AG04449 (cell line): ENCODE measurements around the gene NUTF2.

Source experiments
- CTCF ChIA-PET: fragments of 350-600 bp; formaldehyde crosslinking; extraction: SDS; loops from one replicate; lab custom pipeline; 2021; ENCODE audit warnings: antibody characterized with exemption; lab: Yijun Ruan, JAX
- POLR2A ChIA-PET: fragments of 400-600, 350-600 bp; formaldehyde crosslinking; extraction: SDS; loops from one replicate; lab custom pipeline; 2020; ENCODE audit warnings: antibody characterized with exemption, inconsistent platforms; lab: Yijun Ruan, JAX
- DNase-seq: peaks from one replicate; pipeline ENCODE4 v3.0.0-alpha.2; 2010; ENCODE audit warnings: low read depth, low spot score
- H3K4me3 ChIP-seq: 2 replicates; pipeline ENCODE4 v1.5.1; 2011; ENCODE audit warnings: low read depth, mild to moderate bottlenecking, control low read depth, low read length
- CTCF ChIP-seq: IDR thresholded peaks from one replicate; pipeline ENCODE4 v1.5.1; 2011; ENCODE audit warnings: mild to moderate bottlenecking, moderate library complexity, low read length, control low read depth, inconsistent platforms; ENCODE audit not compliant: insufficient read depth; ENCODE audit errors: missing control alignments

NUTF2 gene

GRCh38 chr16:67871256-67871655, 24.5 kb downstream of the NUTF2 start:
- CTCF ChIA-PET, result interaction anchor here (0.9 to 1.7 kb wide), 4 partner anchors 13 to 199 kb away, joined by 3 to 11 read pairs (median 4); partner anchors contain the start of gene NRN1L
- POLR2A ChIA-PET, result interaction anchor here (0.6 to 1.5 kb wide), 2 partner anchors 9 to 91 kb away, joined by 3 to 5 read pairs; no protein-coding TSS in a partner anchor
- no peak for DNase-seq
- H3K4me3 ChIP-seq, result no peak overlapping the region
- no peak for TF ChIP-seq CTCF

- POLR2A ChIA-PET, result interaction anchor here (1.5 kb wide), 1 partner anchor 9 kb away, joined by 5 read pairs; no protein-coding TSS in a partner anchor
Observed at GRCh38 chr16:67872131-67872630, 25.4 kb downstream of the NUTF2 start.

DNA sequence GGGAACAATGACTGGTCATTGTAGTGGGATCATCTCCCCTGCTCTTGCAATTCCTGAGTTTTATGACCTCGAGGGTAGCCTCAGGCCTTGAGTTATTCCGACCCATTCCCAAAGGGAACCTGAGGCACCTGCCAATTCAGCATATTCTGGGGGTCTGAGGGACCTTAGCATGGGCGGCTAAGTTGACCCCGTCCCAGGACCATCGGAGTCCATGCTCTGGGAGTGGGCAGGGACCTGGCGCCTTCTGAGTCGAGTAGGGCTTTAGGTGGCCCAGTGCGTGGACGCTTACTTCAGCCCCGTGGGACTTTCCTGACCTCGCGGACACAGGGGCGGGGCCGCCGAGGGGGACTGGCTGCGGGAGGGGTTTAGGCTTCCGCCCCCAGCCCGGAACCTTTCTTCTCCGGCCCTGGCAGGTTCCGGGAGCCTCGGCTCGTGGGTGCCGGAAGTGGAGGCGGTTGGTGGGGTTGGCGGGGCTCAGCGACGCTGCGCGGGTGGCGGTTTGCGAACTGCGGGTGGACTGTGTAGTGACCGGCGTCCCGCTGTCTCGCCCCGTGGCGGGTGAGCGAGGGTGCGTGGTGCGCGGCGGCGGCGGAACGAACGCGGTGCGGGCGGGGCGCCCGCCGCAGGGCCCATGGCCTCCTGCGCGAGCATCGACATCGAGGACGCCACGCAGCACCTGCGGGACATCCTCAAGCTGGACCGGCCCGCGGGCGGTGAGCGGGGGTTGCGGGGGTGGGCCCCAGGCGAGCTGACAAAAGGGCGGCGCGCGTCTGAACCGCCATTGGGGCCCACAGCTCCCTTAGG, 26.1 kb downstream of the NUTF2 start, which contains the start of gene EDC4:
TSS of gene EDC4 (plus strand) at position 422 of the 804 bp plus-strand sequence. CDS start at position 632, 210 bp downstream.
- ChIA-PET POLR2A (interaction anchor here (1.0 to 1.2 kb wide), 3 partner anchors 10 to 28 kb away, joined by 3 to 4 read pairs (median 3); no protein-coding TSS in a partner anchor), CTCF (interaction anchor here (0.7 to 4.3 kb wide), 9 partner anchors 10 to 61 kb away, joined by 3 to 67 read pairs (median 5); partner anchors contain the start of gene NRN1L)
- H3K4me3 ChIP-seq, result peak within 1 kb of the TSS; percentile 68
- DNase-seq, result peak; percentile 10
- no peak for TF ChIP-seq CTCF

More at GRCh38 chr16:67872131-67872630, 25.4 kb downstream of the NUTF2 start:
- CTCF ChIA-PET, result interaction anchor here (0.9 to 1.7 kb wide), 4 partner anchors 12 to 200 kb away, joined by 3 to 11 read pairs (median 4); partner anchors contain the start of gene NRN1L
- DNase-seq, result no peak
- H3K4me3 ChIP-seq, result no peak overlapping the region
- TF ChIP-seq CTCF, result no peak

DNA sequence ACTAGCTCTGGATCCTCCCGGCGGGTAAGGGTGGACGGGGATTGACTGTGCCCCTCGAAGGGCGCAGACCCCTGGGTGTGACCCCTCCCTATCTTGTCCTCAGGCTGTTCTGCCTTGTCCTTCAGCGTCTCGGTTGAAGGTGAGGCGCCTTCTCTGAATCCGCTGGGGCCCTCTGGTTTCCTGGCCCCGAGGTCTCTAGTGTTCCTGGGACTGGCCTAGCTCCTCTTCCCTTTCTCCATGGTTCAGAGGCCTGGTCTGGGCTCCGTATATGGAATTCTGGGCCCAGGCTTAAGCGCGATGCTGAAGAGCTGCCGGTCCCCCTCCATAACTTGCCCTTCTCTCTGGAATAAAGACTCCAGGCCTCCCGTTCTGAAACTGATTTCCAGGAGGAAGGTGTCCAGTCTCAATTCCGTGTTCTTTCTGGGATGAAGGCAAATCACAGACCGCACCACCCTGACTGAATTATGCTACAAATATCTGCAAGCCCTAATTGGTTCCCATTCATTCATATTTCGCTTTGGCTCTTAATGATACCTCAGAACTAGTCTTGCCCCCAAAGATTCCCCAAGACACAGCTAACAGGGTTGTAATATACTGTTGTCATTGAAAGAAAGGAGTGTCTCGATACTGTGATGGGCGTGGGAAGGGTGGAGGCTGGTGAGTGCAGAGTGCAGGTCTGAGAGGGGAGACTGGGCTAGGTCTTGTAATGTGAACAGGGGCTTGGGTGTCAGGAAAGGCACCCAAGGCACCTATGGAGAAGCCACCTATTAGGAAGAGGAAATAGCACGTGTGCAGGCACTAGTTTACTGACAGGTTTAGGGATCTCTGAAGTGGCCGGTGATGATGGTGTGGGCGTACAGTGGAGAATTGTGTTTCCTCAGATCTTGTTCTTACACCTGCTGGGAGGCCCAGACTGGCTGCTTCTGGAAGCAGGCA, 27.0 kb downstream of the NUTF2 start:
- ChIA-PET CTCF (interaction anchor here (0.7 to 4.3 kb wide), 9 partner anchors 9 to 62 kb away, joined by 3 to 67 read pairs (median 5); partner anchors contain the start of gene NRN1L), POLR2A (interaction anchor here (1.0 to 1.2 kb wide), 3 partner anchors 11 to 29 kb away, joined by 3 to 4 read pairs (median 3); no protein-coding TSS in a partner anchor)
- peak overlapping the region; percentile 68 for H3K4me3 ChIP-seq
- DNase-seq, result no peak
- TF ChIP-seq CTCF, result no peak

DNA sequence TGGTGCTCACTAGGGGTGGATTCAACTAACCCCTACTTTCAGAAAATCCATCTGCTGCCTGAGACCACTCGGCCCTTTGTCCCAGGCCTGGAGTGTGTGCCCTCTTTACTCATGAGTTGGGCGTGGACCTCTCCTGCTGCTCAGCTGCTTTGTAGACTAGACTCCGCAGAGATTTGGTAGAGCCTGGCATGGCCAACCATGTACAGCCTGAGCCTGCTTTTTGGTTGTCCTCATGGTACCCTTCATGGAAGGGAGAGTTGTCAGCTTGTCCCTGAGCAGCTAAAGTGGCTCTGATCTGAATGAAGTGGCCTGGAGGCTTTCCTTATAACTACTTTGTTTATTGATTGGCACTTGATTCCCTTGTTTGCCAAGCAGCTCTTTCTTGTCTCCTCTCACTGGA, 27.6 kb downstream of the NUTF2 start:
- no peak for TF ChIP-seq CTCF
- POLR2A ChIA-PET, result no interaction called here
- DNase-seq, result no peak
- peak overlapping the region; percentile 68 for H3K4me3 ChIP-seq
- CTCF ChIA-PET, result interaction anchor here (0.9 to 4.3 kb wide), 6 partner anchors 9 to 61 kb away, joined by 3 to 67 read pairs (median 6); partner anchors contain the start of gene NRN1L
